Gastrocnemius medialis (tissue), 4 donors: Measurements from ENCODE around the gene RFTN1. TPM values are rescaled to one million over a fixed set of nuclear protein-coding genes. Genes with fewer than 3 reads are reported as not detected.

Source experiments
- ATAC-seq, 2 donors: fragments of 150-250 bp; one replicate each; pipeline ENCODE4 v1.9.1; 2016
- DNase-seq, 2 donors: peaks; one replicate each; pipeline ENCODE4 v3.0.0-alpha.2; 2019
- H3K27ac ChIP-seq, 4 donors: fragments of 200-600 bp; sonication (generic); 1 replicate in 1 of 4; 2 replicates in 3 of 4; pipeline ENCODE4 v1.5.1; 2016 to 2018; ENCODE audit warnings: mild to moderate bottlenecking in 2 of 4, moderate library complexity in 1 of 4
- H3K27me3 ChIP-seq, 3 donors: fragments of 200-600 bp; sonication (generic) in 2 of 3; 1 replicate in 1 of 3; 2 replicates in 2 of 3; pipeline versions ENCODE4 v1.5.1 to v1.6.0; 2016 to 2019; ENCODE audit warnings: mild to moderate bottlenecking in 1 of 3, moderate library complexity in 1 of 3
- H3K36me3 ChIP-seq, 2 donors: fragments of 200-600 bp; sonication (generic) in 1 of 2; one replicate each; pipeline ENCODE4 v1.5.1; 2017 to 2018
- H3K4me1 ChIP-seq, 2 donors: fragments of 200-600 bp; sonication (generic) in 1 of 2; one replicate each; pipeline ENCODE4 v1.5.1; 2016 to 2017; ENCODE audit warnings: mild to moderate bottlenecking in 2 of 2
- H3K4me3 ChIP-seq, 4 donors: fragments of 200-600 bp; sonication (generic) in 3 of 4; 1 replicate in 1 of 4; 2 replicates in 3 of 4; pipeline ENCODE4 v1.5.1; 2016 to 2019; ENCODE audit warnings: mild to moderate bottlenecking in 2 of 4
- H3K9me3 ChIP-seq, 3 donors: fragments of 200-600 bp; sonication (generic) in 2 of 3; 1 replicate in 1 of 3; 2 replicates in 2 of 3; pipeline ENCODE4 v1.5.1; 2016 to 2019
- CTCF ChIP-seq, 5 experiments: fragments of 450-650 bp in 3 of 5; fragments of 200-600 bp in 2 of 5; sonication (generic) in 2 of 5; IDR thresholded peaks in 4 of 5; conservative IDR thresholded peaks in 1 of 5; 1 replicate in 4 of 5; 2 replicates in 1 of 5; pipeline ENCODE4 v1.5.1; 2016 to 2019; ENCODE audit warnings: antibody characterized with exemption in 5 of 5, mild to moderate bottlenecking in 3 of 5, moderate library complexity in 3 of 5
- POLR2A ChIP-seq, 2 donors: fragments of 450-650 bp; IDR thresholded peaks; one replicate each; pipeline ENCODE4 v1.6.1; 2017; ENCODE audit warnings: antibody characterized with exemption in 2 of 2, mild to moderate bottlenecking in 2 of 2, moderate library complexity in 2 of 2
- in situ Hi-C, 4 donors: fragments of 200-750 bp; cut with MboI; loops; one replicate each; pipeline versions ENCODE4 v1.15.0 to v1.8.0; 2017; ENCODE audit warnings: low sequenced_read_pairs in 4 of 4
- intact Hi-C: fragments of 100-400 bp; cut with DNase I; formaldehyde crosslinking; loops from one replicate; pipeline ENCODE4 v1.15.1; 2023; ENCODE audit warnings: low total_unique reads
- total RNA-seq, 4 donors: library from RNA; depleted of rRNA; stranded (reverse); fragments of >200 nt; gene quantifications; one replicate each; pipeline versions ENCODE4 v1.1.0 to v1.2.3, GENCODE V29; 2016

The RFTN1 gene
- total RNA-seq, 4 donors from 2014 or later: 10.7 to 22.8 (median 11.7) TPM

GRCh38 chr3:16477056-16477455, 36.4 kb downstream of the RFTN1 start:
- peaks cover 9 to 11% of the 10 kb centered on the region in 2 donors for H3K4me1 ChIP-seq
- in situ Hi-C loops (no loop called here), intact Hi-C loops (no loop called here)
- ATAC-seq (no peak), DNase-seq (no peak)
- H3K9me3 ChIP-seq: no peaks in the 10 kb centered on the region
- no peak overlapping the region for H3K4me3 ChIP-seq
- H3K27ac ChIP-seq: no peak overlapping the region
- no peak for TF ChIP-seq POLR2A (IDR thresholded peaks at IDR 0.05)
- TF ChIP-seq CTCF (IDR thresholded peaks at IDR 0.05 in 4 of 5, conservative IDR thresholded peaks at IDR 0.05 in 1 of 5): no peak
- no peaks in the 10 kb centered on the region for H3K36me3 ChIP-seq
- H3K27me3 ChIP-seq: no peaks in the 10 kb centered on the region

- no peak for TF ChIP-seq POLR2A (IDR thresholded peaks at IDR 0.05)
- TF ChIP-seq CTCF (IDR thresholded peaks at IDR 0.05 in 4 of 5, conservative IDR thresholded peaks at IDR 0.05 in 1 of 5): no peak
- Histone ChIP-seq H3K36me3 (no peaks in the 10 kb centered on the region), H3K4me1 (peaks cover 7% of the 10 kb centered on the region in 2 donors), H3K4me3 (no peak overlapping the region), H3K27me3 (no peaks in the 10 kb centered on the region), H3K9me3 (no peaks in the 10 kb centered on the region), H3K27ac (no peak overlapping the region)
- ATAC-seq: no peak
- intact Hi-C loops (no loop called here), in situ Hi-C loops (no loop called here)
- no peak for DNase-seq
Observed at GRCh38 chr3:16476636-16477035, 36.9 kb downstream of the RFTN1 start.

GRCh38 chr3:16475766-16476165, 37.7 kb downstream of the RFTN1 start:
- intact Hi-C loops: no loop called here
- TF ChIP-seq POLR2A (IDR thresholded peaks at IDR 0.05) (no peak), CTCF (IDR thresholded peaks at IDR 0.05 in 4 of 5, conservative IDR thresholded peaks at IDR 0.05 in 1 of 5) (no peak)
- in situ Hi-C loops: no loop called here
- no peaks in the 10 kb centered on the region for H3K36me3 ChIP-seq
- no peaks in the 10 kb centered on the region for H3K27me3 ChIP-seq
- peaks cover 0 to 5% of the 10 kb centered on the region in 2 donors for H3K4me1 ChIP-seq
- DNase-seq (no peak), ATAC-seq (no peak)
- H3K9me3 ChIP-seq: no peaks in the 10 kb centered on the region
- H3K27ac ChIP-seq: no peak overlapping the region
- no peak overlapping the region for H3K4me3 ChIP-seq

- H3K4me3 ChIP-seq: no peak overlapping the region
- H3K9me3 ChIP-seq: no peaks in the 10 kb centered on the region
- H3K4me1 ChIP-seq: peaks cover 0 to 5% of the 10 kb centered on the region in 2 donors
- no peak overlapping the region for H3K27ac ChIP-seq
- ATAC-seq (no peak), DNase-seq (no peak)
- H3K36me3 ChIP-seq: no peaks in the 10 kb centered on the region
- intact Hi-C loops (no loop called here), in situ Hi-C loops (no loop called here)
- TF ChIP-seq CTCF (IDR thresholded peaks at IDR 0.05 in 4 of 5, conservative IDR thresholded peaks at IDR 0.05 in 1 of 5) (no peak), POLR2A (IDR thresholded peaks at IDR 0.05) (no peak)
- no peaks in the 10 kb centered on the region for H3K27me3 ChIP-seq
Observed at GRCh38 chr3:16474920-16475319, 38.6 kb downstream of the RFTN1 start.

GRCh38 chr3:16474216-16474615, 39.3 kb downstream of the RFTN1 start:
- no peak for DNase-seq
- H3K27me3 ChIP-seq: no peaks in the 10 kb centered on the region
- H3K27ac ChIP-seq: no peak overlapping the region
- no peaks in the 10 kb centered on the region for H3K9me3 ChIP-seq
- intact Hi-C loops (no loop called here), in situ Hi-C loops (no loop called here)
- no peak overlapping the region for H3K4me3 ChIP-seq
- no peaks in the 10 kb centered on the region for H3K36me3 ChIP-seq
- peaks cover 0 to 5% of the 10 kb centered on the region in 2 donors for H3K4me1 ChIP-seq
- TF ChIP-seq POLR2A (IDR thresholded peaks at IDR 0.05) (no peak), CTCF (IDR thresholded peaks at IDR 0.05 in 4 of 5, conservative IDR thresholded peaks at IDR 0.05 in 1 of 5) (no peak)
- ATAC-seq: no peak
